Activated T-cell treated with anti-CD3 and anti-CD28 coated beads, Interleukin-2, amount 50 U/mL, for 72 hours (primary cell): ENCODE results near the gene EPB41L4B. TPM values are rescaled to one million over a fixed set of nuclear protein-coding genes. Genes with fewer than 3 reads are reported as not detected.
A peak's percentile ranks its signal among the peaks of the same experiment; 100 is the strongest.

Source experiments
- ATAC-seq, 2 donors: fragments of 150-1000 bp; cut with Tn5 transposase; replicated peaks in 1 of 2; 2 replicates each; pipeline ENCODE4 v1.10.0; 2021; ENCODE audit warnings: moderate library complexity in 2 of 2, mild to moderate bottlenecking in 1 of 2
- DNase-seq, 2 donors: peaks; one replicate each; pipeline ENCODE4 v3.0.0; 2021 to 2022; ENCODE audit warnings: mixed read lengths in 1 of 2
- H3K27ac Mint-ChIP-seq: one replicate; pipeline ENCODE4 v1.8.0; 2022; ENCODE audit warnings: mild to moderate bottlenecking, moderate library complexity, mixed read lengths
- H3K27me3 Mint-ChIP-seq: one replicate; pipeline ENCODE4 v1.8.0; 2022; ENCODE audit warnings: low read depth, mixed read lengths
- H3K36me3 Mint-ChIP-seq, 2 donors: one replicate each; pipeline ENCODE4 v1.8.0; 2022; ENCODE audit warnings: mixed read lengths in 2 of 2, mild to moderate bottlenecking in 1 of 2; ENCODE audit not compliant: insufficient read depth in 2 of 2
- H3K4me1 Mint-ChIP-seq: one replicate; pipeline ENCODE4 v1.8.0; 2022; ENCODE audit warnings: low read depth, mixed read lengths
- H3K4me3 Mint-ChIP-seq, 2 donors: one replicate each; pipeline ENCODE4 v1.8.0; 2022; ENCODE audit warnings: mild to moderate bottlenecking in 2 of 2, mixed read lengths in 2 of 2, moderate library complexity in 2 of 2
- H3K9me3 Mint-ChIP-seq, 2 donors: one replicate each; pipeline ENCODE4 v1.8.0; 2022; ENCODE audit warnings: mixed read lengths in 2 of 2
- total RNA-seq, 2 donors: library from RNA; stranded (reverse); gene quantifications; one replicate each; pipeline ENCODE4 v1.2.3, GENCODE V29; 2022

EPB41L4B gene
- total RNA-seq, 2 donors from 2014 or later = 1.6 to 3.8 TPM

DNA sequence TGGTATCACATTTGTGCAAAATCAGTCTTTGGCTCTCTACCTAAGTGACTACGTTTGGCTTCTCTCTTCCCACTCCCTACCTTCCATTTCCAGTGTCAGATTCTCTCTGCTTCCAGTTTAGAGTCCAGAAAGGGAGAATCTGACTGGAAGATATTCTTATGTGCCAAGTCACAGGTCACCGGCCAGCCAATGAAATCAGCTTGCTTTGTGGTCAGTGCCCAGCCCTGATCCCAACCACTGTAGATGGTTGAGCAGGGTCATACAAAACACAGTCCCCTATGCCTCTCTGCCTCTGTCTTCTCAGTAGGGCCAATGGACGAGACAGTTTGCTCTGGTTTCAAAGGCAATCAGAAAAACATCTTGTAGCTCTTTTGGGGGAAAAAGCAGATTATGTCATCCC, 15.6 kb upstream of the EPB41L4B start:
- H3K9me3 Mint-ChIP-seq = no peaks in the 10 kb centered on the region
- DNase-seq (no peak), ATAC-seq (no peak)
- no peak overlapping the region for H3K27ac Mint-ChIP-seq
- H3K4me3 Mint-ChIP-seq = no peak overlapping the region
- no peaks in the 10 kb centered on the region for H3K4me1 Mint-ChIP-seq
- H3K27me3 Mint-ChIP-seq = peaks cover 6% of the 10 kb centered on the region
- H3K36me3 Mint-ChIP-seq = no peaks in the 10 kb centered on the region

GRCh38 chr9:109335929-109336328, 15.1 kb upstream of the EPB41L4B start:
- DNase-seq (no peak), ATAC-seq (no peak)
- Mint-ChIP-seq H3K4me3 (no peak overlapping the region), H3K27ac (no peak overlapping the region), H3K36me3 (no peaks in the 10 kb centered on the region), H3K4me1 (no peaks in the 10 kb centered on the region), H3K9me3 (no peaks in the 10 kb centered on the region), H3K27me3 (peaks cover 6% of the 10 kb centered on the region)

GRCh38 chr9:109335121-109335520, 14.3 kb upstream of the EPB41L4B start:
- Mint-ChIP-seq H3K27me3 (peaks cover 6% of the 10 kb centered on the region), H3K36me3 (no peaks in the 10 kb centered on the region), H3K4me1 (no peaks in the 10 kb centered on the region), H3K4me3 (no peak overlapping the region), H3K27ac (no peak overlapping the region), H3K9me3 (no peaks in the 10 kb centered on the region)
- no peak for DNase-seq
- ATAC-seq = no peak

DNA sequence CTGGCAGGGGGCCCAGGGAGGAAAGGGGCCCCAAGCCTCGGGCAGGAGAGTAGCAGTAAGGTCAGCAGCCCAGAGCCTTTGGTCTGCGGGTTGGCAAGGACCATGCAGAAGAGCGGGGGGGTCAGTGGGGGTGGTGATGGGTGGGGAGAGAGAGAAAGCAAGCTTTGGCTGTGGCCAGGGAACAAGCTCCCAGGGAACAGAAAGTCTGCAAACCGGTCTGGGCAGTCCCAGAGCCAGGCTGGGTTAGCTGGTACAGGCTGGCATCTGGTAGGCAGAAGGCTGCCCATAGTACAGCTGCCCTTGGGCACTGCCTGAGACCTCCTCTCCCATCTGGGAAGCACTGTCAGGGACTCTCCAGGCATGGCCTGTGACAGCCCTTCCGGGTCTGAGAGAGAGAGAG, 10.5 kb upstream of the EPB41L4B start:
- H3K4me3 Mint-ChIP-seq = no peak overlapping the region
- no peaks in the 10 kb centered on the region for H3K4me1 Mint-ChIP-seq
- H3K27ac Mint-ChIP-seq = no peak overlapping the region
- DNase-seq (no peak), ATAC-seq (no peak)
- no peaks in the 10 kb centered on the region for H3K9me3 Mint-ChIP-seq
- no peaks in the 10 kb centered on the region for H3K36me3 Mint-ChIP-seq
- H3K27me3 Mint-ChIP-seq = peaks cover 35% of the 10 kb centered on the region

GRCh38 chr9:109329638-109330258, 8.9 kb upstream of the EPB41L4B start:
- Mint-ChIP-seq H3K4me3 (no peak overlapping the region), H3K27ac (no peak overlapping the region), H3K36me3 (no peaks in the 10 kb centered on the region), H3K9me3 (no peaks in the 10 kb centered on the region), H3K27me3 (peaks cover 43% of the 10 kb centered on the region), H3K4me1 (no peaks in the 10 kb centered on the region)
- ATAC-seq (no peak), DNase-seq (no peak)

DNA sequence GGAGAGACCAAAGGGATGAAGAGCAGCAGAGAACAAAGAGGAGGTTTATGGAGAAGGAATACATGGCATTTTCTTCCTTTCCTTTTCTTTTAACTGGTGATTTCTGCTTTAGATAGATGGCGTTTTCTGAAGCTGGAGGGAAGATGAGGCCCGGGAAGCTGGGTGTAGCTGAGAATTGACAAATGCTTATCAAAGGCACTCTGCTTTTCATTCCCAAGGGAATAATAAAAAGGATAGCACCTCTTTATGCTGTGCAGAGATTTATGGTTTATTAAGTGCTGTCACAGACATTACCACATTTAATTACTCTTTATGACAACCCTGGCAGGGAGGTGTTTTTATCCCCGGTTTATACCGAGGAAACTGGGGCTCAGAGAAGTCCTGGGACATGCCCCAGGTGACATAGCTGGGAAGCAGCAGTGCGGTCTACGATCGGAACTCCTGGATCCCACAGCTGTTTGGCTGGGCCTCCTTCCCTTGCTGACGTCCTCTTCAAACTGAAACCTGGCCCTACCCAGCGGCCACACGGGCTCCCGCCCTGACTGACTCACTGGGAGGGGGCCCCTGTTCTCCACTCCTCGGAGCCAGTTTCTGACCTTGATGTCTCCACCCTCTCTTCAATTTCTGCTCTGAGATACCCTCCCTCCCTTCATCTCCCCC, 8.2 kb upstream of the EPB41L4B start:
- ATAC-seq (no peak), DNase-seq (no peak)
- H3K36me3 Mint-ChIP-seq = no peaks in the 10 kb centered on the region
- no peak overlapping the region for H3K27ac Mint-ChIP-seq
- H3K4me3 Mint-ChIP-seq = no peak overlapping the region
- H3K4me1 Mint-ChIP-seq = no peaks in the 10 kb centered on the region
- no peaks in the 10 kb centered on the region for H3K9me3 Mint-ChIP-seq
- H3K27me3 Mint-ChIP-seq = peaks cover 46% of the 10 kb centered on the region

DNA sequence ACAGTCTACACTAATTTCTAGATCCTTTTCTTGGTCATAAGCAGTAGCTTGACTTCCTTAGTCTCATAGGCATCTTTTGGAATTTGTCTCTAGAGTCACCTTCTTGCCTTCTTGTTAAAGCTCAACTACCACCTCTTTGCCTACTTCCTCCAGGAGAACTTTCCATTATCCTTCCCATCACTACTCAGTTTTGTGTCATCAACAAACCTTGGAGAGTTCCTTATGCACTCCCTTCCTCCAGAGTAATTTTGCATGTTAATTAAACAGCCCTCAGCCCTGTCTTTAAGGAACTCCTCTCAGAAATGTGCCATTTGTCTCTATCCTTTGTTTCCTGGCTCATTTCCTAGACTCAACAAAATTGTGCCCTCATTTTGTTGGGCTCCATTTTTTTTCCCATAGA, 4.2 kb upstream of the EPB41L4B start:
- no peak for ATAC-seq

GRCh38 chr9:109323771-109324170, 2.9 kb upstream of the EPB41L4B start:
- H3K36me3 Mint-ChIP-seq = no peaks in the 10 kb centered on the region
- H3K4me3 Mint-ChIP-seq = no peak overlapping the region
- H3K27me3 Mint-ChIP-seq = peaks cover 68% of the 10 kb centered on the region
- H3K27ac Mint-ChIP-seq = no peak overlapping the region
- ATAC-seq = no peak
- DNase-seq = no peak
- no peaks in the 10 kb centered on the region for H3K9me3 Mint-ChIP-seq
- peaks cover 4% of the 10 kb centered on the region for H3K4me1 Mint-ChIP-seq

More for the DNA sequence above, 4.2 kb upstream of the EPB41L4B start:
- H3K27me3 Mint-ChIP-seq = peaks cover 67% of the 10 kb centered on the region
- H3K4me3 Mint-ChIP-seq = no peak overlapping the region
- no peaks in the 10 kb centered on the region for H3K36me3 Mint-ChIP-seq
- H3K4me1 Mint-ChIP-seq = no peaks in the 10 kb centered on the region
- DNase-seq = no peak
- H3K9me3 Mint-ChIP-seq = no peaks in the 10 kb centered on the region
- H3K27ac Mint-ChIP-seq = no peak overlapping the region

- H3K27ac Mint-ChIP-seq = no peak overlapping the region
- DNase-seq (no peak), ATAC-seq (no peak)
- no peaks in the 10 kb centered on the region for H3K9me3 Mint-ChIP-seq
- peak overlapping the region; percentile 75 to 85 for H3K4me3 Mint-ChIP-seq
- H3K4me1 Mint-ChIP-seq = peaks cover 9% of the 10 kb centered on the region
- H3K36me3 Mint-ChIP-seq = no peaks in the 10 kb centered on the region
- peaks cover 70% of the 10 kb centered on the region for H3K27me3 Mint-ChIP-seq
These were observed 868 bp upstream of the EPB41L4B start for GRCh38 chr9:109321727-109322126.

GRCh38 chr9:109320331-109320741, 523 bp downstream of the EPB41L4B start:
- DNase-seq = peak; percentile 27
- Mint-ChIP-seq H3K4me3 (no peak overlapping the region), H3K4me1 (peaks cover 9% of the 10 kb centered on the region), H3K9me3 (no peaks in the 10 kb centered on the region), H3K27ac (no peak overlapping the region), H3K27me3 (peaks cover 72% of the 10 kb centered on the region), H3K36me3 (no peaks in the 10 kb centered on the region)
- ATAC-seq = peak; percentile 36 to 48

GRCh38 chr9:109319626-109320241, 1.1 kb downstream of the EPB41L4B start:
- H3K4me1 Mint-ChIP-seq = peaks cover 9% of the 10 kb centered on the region
- no peak overlapping the region for H3K27ac Mint-ChIP-seq
- peak overlapping the region; percentile 79 to 82 for H3K4me3 Mint-ChIP-seq
- peak; percentile 30 to 39 for DNase-seq
- H3K36me3 Mint-ChIP-seq = no peaks in the 10 kb centered on the region
- H3K9me3 Mint-ChIP-seq = no peaks in the 10 kb centered on the region
- peaks cover 78% of the 10 kb centered on the region for H3K27me3 Mint-ChIP-seq
- peak; percentile 25 to 32 for ATAC-seq

DNA sequence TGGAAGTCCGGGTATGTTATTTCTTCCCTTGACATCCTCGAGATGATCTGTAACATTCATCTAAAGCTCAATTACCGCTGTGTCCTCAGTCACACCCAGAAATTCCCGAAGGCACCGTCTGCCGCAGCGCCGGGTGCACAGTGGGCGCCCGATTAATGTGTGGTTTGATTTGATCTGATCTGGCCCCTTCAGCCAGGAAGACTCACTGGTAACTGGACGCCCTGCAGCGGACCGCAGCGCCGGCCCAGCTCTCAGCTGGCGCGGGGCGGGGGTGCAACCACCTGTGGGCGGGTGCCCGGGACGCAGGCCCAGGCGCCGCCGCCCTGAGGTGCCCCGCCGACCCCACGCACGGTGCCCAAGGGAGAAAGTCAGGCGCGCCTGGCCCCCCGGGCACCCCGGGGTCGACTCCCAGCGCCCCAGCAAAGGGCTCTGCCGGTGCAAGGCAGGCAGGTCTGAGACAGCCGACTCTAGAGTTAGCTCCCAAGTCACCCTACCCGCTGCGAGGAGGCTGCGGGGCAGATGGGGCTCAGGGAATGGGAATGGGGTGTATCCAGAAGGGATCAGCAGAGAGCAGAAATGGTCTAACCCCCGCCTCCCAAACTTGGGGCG, 1.7 kb downstream of the EPB41L4B start:
- H3K27ac Mint-ChIP-seq = no peak overlapping the region
- ATAC-seq = no peak
- peaks cover 9% of the 10 kb centered on the region for H3K4me1 Mint-ChIP-seq
- peaks cover 76% of the 10 kb centered on the region for H3K27me3 Mint-ChIP-seq
- H3K4me3 Mint-ChIP-seq = peak overlapping the region; percentile 79 to 82
- DNase-seq = no peak
- H3K9me3 Mint-ChIP-seq = no peaks in the 10 kb centered on the region
- no peaks in the 10 kb centered on the region for H3K36me3 Mint-ChIP-seq

DNA sequence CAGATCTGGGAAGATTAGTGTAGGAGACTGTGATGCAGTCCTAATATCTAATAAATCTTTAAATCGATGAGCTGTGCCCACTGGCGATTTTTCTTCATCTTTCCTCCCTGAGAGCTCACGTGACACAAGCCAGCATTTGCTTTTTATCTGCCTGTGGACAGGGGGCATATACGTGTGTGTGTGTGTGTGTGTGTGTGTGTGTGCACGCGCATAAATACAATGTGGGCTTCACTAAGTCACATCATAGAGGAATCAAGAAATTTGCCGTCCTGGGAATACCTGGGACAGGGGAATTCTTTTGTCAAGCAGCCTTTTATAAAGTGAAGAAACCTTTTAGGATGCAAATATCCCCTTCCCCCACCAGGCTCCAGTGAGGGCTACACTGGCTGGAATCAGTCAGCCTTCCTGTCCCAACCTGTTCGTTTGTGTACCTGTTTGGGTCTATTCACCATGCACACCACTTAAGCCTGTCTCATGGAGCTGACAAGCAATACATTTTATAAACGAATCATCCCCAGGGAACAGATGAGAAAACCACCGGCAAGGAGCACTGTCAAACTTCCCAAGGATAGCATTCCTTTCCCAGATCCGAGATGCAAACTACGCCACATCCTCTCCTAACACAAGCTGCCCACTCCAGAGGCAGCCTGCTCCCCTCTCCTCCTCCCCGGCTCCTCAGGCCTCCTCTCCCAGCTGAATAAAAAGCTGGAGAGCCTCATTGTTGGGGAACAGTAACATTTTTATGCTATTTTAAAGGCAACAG, 2.7 kb downstream of the EPB41L4B start:
- no peak for ATAC-seq
- no peaks in the 10 kb centered on the region for H3K9me3 Mint-ChIP-seq
- H3K4me1 Mint-ChIP-seq = peaks cover 9% of the 10 kb centered on the region
- no peaks in the 10 kb centered on the region for H3K36me3 Mint-ChIP-seq
- H3K27ac Mint-ChIP-seq = no peak overlapping the region
- DNase-seq = no peak
- H3K4me3 Mint-ChIP-seq = peak overlapping the region in 1 of 2 donors; percentile 82
- peaks cover 75% of the 10 kb centered on the region for H3K27me3 Mint-ChIP-seq
